ENCODE data around the gene RNF168. TPM values are rescaled to one million over a fixed set of nuclear protein-coding genes. Genes with fewer than 3 reads are reported as not detected.

The RNF168 gene
- polyA plus RNA-seq, 1 donor from 2014 or later, result 4.2 TPM

- H3K27ac ChIP-seq (ENCODE audit: low read length), result no peak overlapping the region
- no peak overlapping the region for H3K4me3 ChIP-seq (ENCODE audit: low read length)
- peaks cover 69% of the 10 kb centered on the region for H3K79me2 ChIP-seq (replicated peaks; ENCODE audit: insufficient read depth, low read length)
- H3K9me2 ChIP-seq (ENCODE audit: insufficient read depth, low read length), result no peaks in the 10 kb centered on the region
- H4K20me1 ChIP-seq (ENCODE audit: insufficient read depth), result no peaks in the 10 kb centered on the region
- TF ChIP-seq, protein P1, sequence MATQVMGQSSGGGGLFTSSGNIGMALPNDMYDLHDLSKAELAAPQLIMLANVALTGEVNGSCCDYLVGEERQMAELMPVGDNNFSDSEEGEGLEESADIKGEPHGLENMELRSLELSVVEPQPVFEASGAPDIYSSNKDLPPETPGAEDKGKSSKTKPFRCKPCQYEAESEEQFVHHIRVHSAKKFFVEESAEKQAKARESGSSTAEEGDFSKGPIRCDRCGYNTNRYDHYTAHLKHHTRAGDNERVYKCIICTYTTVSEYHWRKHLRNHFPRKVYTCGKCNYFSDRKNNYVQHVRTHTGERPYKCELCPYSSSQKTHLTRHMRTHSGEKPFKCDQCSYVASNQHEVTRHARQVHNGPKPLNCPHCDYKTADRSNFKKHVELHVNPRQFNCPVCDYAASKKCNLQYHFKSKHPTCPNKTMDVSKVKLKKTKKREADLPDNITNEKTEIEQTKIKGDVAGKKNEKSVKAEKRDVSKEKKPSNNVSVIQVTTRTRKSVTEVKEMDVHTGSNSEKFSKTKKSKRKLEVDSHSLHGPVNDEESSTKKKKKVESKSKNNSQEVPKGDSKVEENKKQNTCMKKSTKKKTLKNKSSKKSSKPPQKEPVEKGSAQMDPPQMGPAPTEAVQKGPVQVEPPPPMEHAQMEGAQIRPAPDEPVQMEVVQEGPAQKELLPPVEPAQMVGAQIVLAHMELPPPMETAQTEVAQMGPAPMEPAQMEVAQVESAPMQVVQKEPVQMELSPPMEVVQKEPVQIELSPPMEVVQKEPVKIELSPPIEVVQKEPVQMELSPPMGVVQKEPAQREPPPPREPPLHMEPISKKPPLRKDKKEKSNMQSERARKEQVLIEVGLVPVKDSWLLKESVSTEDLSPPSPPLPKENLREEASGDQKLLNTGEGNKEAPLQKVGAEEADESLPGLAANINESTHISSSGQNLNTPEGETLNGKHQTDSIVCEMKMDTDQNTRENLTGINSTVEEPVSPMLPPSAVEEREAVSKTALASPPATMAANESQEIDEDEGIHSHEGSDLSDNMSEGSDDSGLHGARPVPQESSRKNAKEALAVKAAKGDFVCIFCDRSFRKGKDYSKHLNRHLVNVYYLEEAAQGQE (IDR thresholded peaks at IDR 0.05; ENCODE audit: borderline replicate concordance), result no peak
- TF ChIP-seq POLR2AphosphoS5 (IDR thresholded peaks at IDR 0.05) (no peak), TAF1 (IDR thresholded peaks at IDR 0.05; ENCODE audit: low read depth) (no peak), SMC3 (conservative IDR thresholded peaks at IDR 0.05; ENCODE audit: poor library complexity) (no peak), EP300 (conservative IDR thresholded peaks at IDR 0.05; ENCODE audit: poor library complexity, severe bottlenecking) (no peak), CTCF (IDR thresholded peaks at IDR 0.05; ENCODE audit: poor library complexity, severe bottlenecking) (no peak), RAD21 (conservative IDR thresholded peaks at IDR 0.05) (no peak), EZH2 (IDR thresholded peaks at IDR 0.05; ENCODE audit: borderline replicate concordance, insufficient read depth, low read length, poor library complexity, severe bottlenecking) (no peak), MXI1 (conservative IDR thresholded peaks at IDR 0.05; ENCODE audit: poor library complexity, severe bottlenecking) (no peak)
- no peaks in the 10 kb centered on the region for H3F3A ChIP-seq (ENCODE audit: insufficient read depth, low read length, poor library complexity, severe bottlenecking)
- H3K4me2 ChIP-seq (ENCODE audit: low read length), result no peak overlapping the region
- H2AFZ ChIP-seq (ENCODE audit: low read depth, low read length), result no peak overlapping the region
- H3K36me3 ChIP-seq (ENCODE audit: insufficient read depth, low read length), result no peaks in the 10 kb centered on the region
- no peaks in the 10 kb centered on the region for H3K9me3 ChIP-seq (ENCODE audit: low read length)
- no peaks in the 10 kb centered on the region for H3K27me3 ChIP-seq (ENCODE audit: insufficient read depth, low read depth, low read length)
- no peak overlapping the region for H3K9ac ChIP-seq (ENCODE audit: low read length)
Observed at GRCh38 chr3:196493292-196493691, 10.3 kb downstream of the RNF168 start.

DNA sequence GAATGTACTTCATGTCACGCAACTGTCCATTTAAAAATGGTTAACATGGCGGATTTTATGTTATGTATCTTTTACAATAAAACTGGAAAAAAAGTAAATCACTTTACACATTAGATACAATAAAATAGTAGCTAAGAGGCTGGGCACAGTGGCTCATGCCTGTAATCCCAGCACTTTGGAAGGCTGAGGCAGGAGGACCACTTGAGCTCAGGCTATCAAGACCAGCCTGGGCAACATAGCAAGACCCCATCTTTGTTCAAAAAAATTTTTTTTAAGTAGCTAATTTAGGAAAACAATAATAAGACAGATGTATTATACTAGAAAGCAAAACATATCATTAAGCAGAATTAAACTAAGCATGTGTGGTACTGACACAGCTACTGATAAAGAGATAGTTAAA, 11.5 kb downstream of the RNF168 start:
- H2AFZ ChIP-seq (ENCODE audit: low read depth, low read length), result no peak overlapping the region
- H4K20me1 ChIP-seq (ENCODE audit: insufficient read depth), result no peaks in the 10 kb centered on the region
- H3K27ac ChIP-seq (ENCODE audit: low read length), result no peak overlapping the region
- H3K9ac ChIP-seq (ENCODE audit: low read length), result no peak overlapping the region
- peaks cover 57% of the 10 kb centered on the region for H3K79me2 ChIP-seq (replicated peaks; ENCODE audit: insufficient read depth, low read length)
- H3K9me3 ChIP-seq (ENCODE audit: low read length), result no peaks in the 10 kb centered on the region
- no peak overlapping the region for H3K4me2 ChIP-seq (ENCODE audit: low read length)
- H3K27me3 ChIP-seq (ENCODE audit: insufficient read depth, low read depth, low read length), result no peaks in the 10 kb centered on the region
- TF ChIP-seq EP300 (conservative IDR thresholded peaks at IDR 0.05; ENCODE audit: poor library complexity, severe bottlenecking) (no peak), RAD21 (conservative IDR thresholded peaks at IDR 0.05) (no peak), POLR2AphosphoS5 (IDR thresholded peaks at IDR 0.05) (no peak), TAF1 (IDR thresholded peaks at IDR 0.05; ENCODE audit: low read depth) (no peak), CTCF (IDR thresholded peaks at IDR 0.05; ENCODE audit: poor library complexity, severe bottlenecking) (no peak), MXI1 (conservative IDR thresholded peaks at IDR 0.05; ENCODE audit: poor library complexity, severe bottlenecking) (no peak), SMC3 (conservative IDR thresholded peaks at IDR 0.05; ENCODE audit: poor library complexity) (no peak), EZH2 (IDR thresholded peaks at IDR 0.05; ENCODE audit: borderline replicate concordance, insufficient read depth, low read length, poor library complexity, severe bottlenecking) (no peak)
- TF ChIP-seq, protein P1 (IDR thresholded peaks at IDR 0.05; ENCODE audit: borderline replicate concordance), result no peak
- H3K36me3 ChIP-seq (ENCODE audit: insufficient read depth, low read length), result no peaks in the 10 kb centered on the region
- no peak overlapping the region for H3K4me3 ChIP-seq (ENCODE audit: low read length)
- H3K9me2 ChIP-seq (ENCODE audit: insufficient read depth, low read length), result no peaks in the 10 kb centered on the region
- no peaks in the 10 kb centered on the region for H3F3A ChIP-seq (ENCODE audit: insufficient read depth, low read length, poor library complexity, severe bottlenecking)
